Measurements from ENCODE around the gene FCHSD2. TPM values are rescaled to one million over a fixed set of nuclear protein-coding genes. Genes with fewer than 3 reads are reported as not detected.
"Not testable (repeated sequence)": the region's sequence is repeated elsewhere in the genome, so short reads cannot be mapped to it uniquely, and the experiment has no call there.

FCHSD2 gene
- total RNA-seq, 2 donors from 2014 or later: 14.0 to 17.6 TPM

DNA sequence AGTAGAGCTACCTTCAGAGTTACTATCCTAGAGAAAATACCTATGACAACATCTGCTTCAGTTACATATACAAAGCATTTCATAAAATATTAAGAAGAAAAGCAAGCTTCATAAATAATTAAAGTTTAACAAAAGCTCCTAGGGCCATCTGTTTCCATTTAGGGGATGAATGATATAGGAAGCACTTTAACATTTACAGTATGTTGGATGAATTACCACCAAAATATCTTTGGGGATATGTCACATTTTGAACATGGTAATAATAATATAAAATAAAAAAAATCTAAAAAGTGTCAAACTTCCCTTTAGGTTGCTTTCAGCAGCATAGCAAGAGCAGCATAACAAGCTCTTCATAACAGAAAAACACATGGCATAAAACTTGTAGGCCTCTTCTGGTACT lies 223.3 kb downstream of the FCHSD2 start:
- no peaks in the 10 kb centered on the region for H3K27me3 Mint-ChIP-seq (ENCODE audit: insufficient read depth)
- Histone ChIP-seq H3K4me1 (ENCODE audit: control insufficient read depth, insufficient read depth, low read length) (no peaks in the 10 kb centered on the region), H3K27me3 (ENCODE audit: control insufficient read depth, insufficient read depth, low read length, poor library complexity, severe bottlenecking) (no peaks in the 10 kb centered on the region), H3K27ac (ENCODE audit: low read depth, low read length) (no peak overlapping the region), H3K36me3 (ENCODE audit: control insufficient read depth, insufficient read depth, low read length) (no peaks in the 10 kb centered on the region), H3K9ac (ENCODE audit: extremely low read depth, low read length, poor library complexity, severe bottlenecking) (no peak overlapping the region), H3K9me3 (ENCODE audit: control insufficient read depth, low read length) (no peaks in the 10 kb centered on the region), H3K4me3 (ENCODE audit: low read length) (no peak overlapping the region)
- H3K4me1 Mint-ChIP-seq: no peaks in the 10 kb centered on the region
- no peak for DNase-seq
- peaks cover 14% of the 10 kb centered on the region for H3K9me3 Mint-ChIP-seq
- TF ChIP-seq, protein P1, sequence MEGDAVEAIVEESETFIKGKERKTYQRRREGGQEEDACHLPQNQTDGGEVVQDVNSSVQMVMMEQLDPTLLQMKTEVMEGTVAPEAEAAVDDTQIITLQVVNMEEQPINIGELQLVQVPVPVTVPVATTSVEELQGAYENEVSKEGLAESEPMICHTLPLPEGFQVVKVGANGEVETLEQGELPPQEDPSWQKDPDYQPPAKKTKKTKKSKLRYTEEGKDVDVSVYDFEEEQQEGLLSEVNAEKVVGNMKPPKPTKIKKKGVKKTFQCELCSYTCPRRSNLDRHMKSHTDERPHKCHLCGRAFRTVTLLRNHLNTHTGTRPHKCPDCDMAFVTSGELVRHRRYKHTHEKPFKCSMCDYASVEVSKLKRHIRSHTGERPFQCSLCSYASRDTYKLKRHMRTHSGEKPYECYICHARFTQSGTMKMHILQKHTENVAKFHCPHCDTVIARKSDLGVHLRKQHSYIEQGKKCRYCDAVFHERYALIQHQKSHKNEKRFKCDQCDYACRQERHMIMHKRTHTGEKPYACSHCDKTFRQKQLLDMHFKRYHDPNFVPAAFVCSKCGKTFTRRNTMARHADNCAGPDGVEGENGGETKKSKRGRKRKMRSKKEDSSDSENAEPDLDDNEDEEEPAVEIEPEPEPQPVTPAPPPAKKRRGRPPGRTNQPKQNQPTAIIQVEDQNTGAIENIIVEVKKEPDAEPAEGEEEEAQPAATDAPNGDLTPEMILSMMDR (conservative IDR thresholded peaks at IDR 0.05): no peak
- H3K27ac Mint-ChIP-seq: no peak overlapping the region
- peaks cover 4% of the 10 kb centered on the region for H3K36me3 Mint-ChIP-seq (ENCODE audit: low read depth)
- no peak overlapping the region for H3K4me3 Mint-ChIP-seq

DNA sequence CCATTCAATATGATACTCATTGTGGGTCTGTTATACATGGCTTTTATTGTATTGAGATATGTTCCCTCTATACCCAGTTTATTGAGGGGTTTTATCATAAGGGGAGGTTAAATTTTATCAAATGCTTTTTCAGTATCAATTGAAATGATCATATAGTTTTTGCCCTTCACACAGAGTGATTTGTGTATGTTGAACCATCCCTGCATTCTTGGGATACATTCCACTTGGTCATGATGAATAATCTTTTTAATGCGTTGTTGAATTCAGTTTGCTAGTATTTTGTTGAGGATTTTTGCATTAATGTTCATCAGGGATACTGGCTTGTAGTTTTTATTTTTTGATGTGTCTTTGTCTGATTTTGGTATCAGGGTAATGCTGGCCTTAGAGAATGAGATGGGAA lies 229.9 kb downstream of the FCHSD2 start:
- Histone ChIP-seq H3K9ac (ENCODE audit: extremely low read depth, low read length, poor library complexity, severe bottlenecking) (no peak overlapping the region), H3K27ac (ENCODE audit: low read depth, low read length) (no peak overlapping the region), H3K9me3 (ENCODE audit: control insufficient read depth, low read length) (peaks cover 39% of the 10 kb centered on the region), H3K4me3 (ENCODE audit: low read length) (no peak overlapping the region), H3K4me1 (ENCODE audit: control insufficient read depth, insufficient read depth, low read length) (no peaks in the 10 kb centered on the region), H3K36me3 (ENCODE audit: control insufficient read depth, insufficient read depth, low read length) (no peaks in the 10 kb centered on the region), H3K27me3 (ENCODE audit: control insufficient read depth, insufficient read depth, low read length, poor library complexity, severe bottlenecking) (no peaks in the 10 kb centered on the region)
- DNase-seq: no peak
- Mint-ChIP-seq H3K27me3 (ENCODE audit: insufficient read depth) (no peaks in the 10 kb centered on the region), H3K4me3 (no peak overlapping the region), H3K27ac (no peak overlapping the region), H3K9me3 (peaks cover 75% of the 10 kb centered on the region), H3K4me1 (no peaks in the 10 kb centered on the region), H3K36me3 (ENCODE audit: low read depth) (peaks cover 37% of the 10 kb centered on the region)
- 96 to 100% methylated on average over 1 of the region's 1 CpG for WGBS, 2 experiments (ENCODE audit: insufficient coverage in 1 of 2, insufficient read length in 1 of 2)
- TF ChIP-seq, protein P1 (conservative IDR thresholded peaks at IDR 0.05): no peak

DNA sequence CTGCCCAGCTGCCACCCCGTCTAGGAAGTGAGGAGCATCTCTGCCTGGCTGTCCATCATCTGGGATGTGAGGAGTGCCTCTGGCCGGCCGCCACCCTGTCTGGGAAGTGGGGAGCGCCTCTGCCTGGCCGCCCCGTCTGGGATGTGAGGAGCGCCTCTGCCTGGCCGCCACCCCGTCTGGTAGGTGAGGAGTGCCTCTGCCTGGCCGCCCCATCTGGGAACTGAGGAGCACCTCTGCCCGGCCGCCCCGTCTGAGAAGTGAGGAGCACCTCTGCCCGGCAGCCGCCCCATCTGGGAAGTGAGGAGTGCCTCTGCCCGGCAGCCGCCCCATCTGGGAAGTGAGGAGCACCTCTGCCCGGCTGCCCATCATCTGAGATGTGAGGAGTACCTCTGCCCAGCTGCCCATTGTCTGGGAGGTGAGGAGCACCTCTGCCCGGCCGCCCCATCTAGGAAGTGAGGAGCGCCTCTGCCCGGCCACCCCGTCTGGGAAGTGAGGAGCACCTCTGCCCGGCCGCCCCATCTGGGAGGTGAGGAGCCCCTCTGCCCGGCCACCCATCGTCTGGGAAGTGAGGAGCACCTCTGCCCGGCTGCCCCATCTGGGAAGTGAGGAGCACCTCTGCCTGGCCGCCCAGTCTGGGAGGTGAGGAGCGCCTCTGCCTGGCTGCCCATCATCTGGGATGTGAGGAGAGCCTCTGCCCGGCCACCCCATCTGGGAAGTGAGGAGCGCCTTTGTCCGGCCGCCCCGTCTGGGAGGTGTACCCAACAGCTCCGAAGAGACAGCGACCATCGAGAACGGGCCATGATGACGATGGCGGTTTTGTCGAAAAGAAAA lies 232.3 kb downstream of the FCHSD2 start:
- not testable (repeated sequence) for H3K27me3 ChIP-seq (ENCODE audit: control insufficient read depth, insufficient read depth, low read length, poor library complexity, severe bottlenecking); H3K4me3 Mint-ChIP-seq; H3K27ac Mint-ChIP-seq; H3K27ac ChIP-seq (ENCODE audit: low read depth, low read length); H3K27me3 Mint-ChIP-seq (ENCODE audit: insufficient read depth); H3K36me3 ChIP-seq (ENCODE audit: control insufficient read depth, insufficient read depth, low read length); DNase-seq; H3K4me1 Mint-ChIP-seq; H3K9ac ChIP-seq (ENCODE audit: extremely low read depth, low read length, poor library complexity, severe bottlenecking); H3K4me1 ChIP-seq (ENCODE audit: control insufficient read depth, insufficient read depth, low read length); H3K4me3 ChIP-seq (ENCODE audit: low read length)
- H3K9me3 ChIP-seq (ENCODE audit: control insufficient read depth, low read length): peaks cover 45% of the 10 kb centered on the region
- H3K36me3 Mint-ChIP-seq (ENCODE audit: low read depth): peaks cover 38% of the 10 kb centered on the region
- WGBS, 2 experiments (ENCODE audit: insufficient coverage in 1 of 2, insufficient read length in 1 of 2): 93 to 97% methylated on average over 20 to 38 of the region's 42 CpGs
- peaks cover 89% of the 10 kb centered on the region for H3K9me3 Mint-ChIP-seq
